ENCODE results near the gene FLAD1. TPM values are rescaled to one million over a fixed set of nuclear protein-coding genes. Genes with fewer than 3 reads are reported as not detected.

The FLAD1 gene
- total RNA-seq, 1 experiment from 2014 or later, result 88.3 TPM

- TF ChIP-seq ATF3 (CRISPR knock-in tag; conservative IDR thresholded peaks at IDR 0.05) (no peak), CREB1 (CRISPR knock-in tag; IDR thresholded peaks at IDR 0.05) (no peak), TEAD4 (CRISPR knock-in tag; IDR thresholded peaks at IDR 0.05) (no peak), AR (CRISPR knock-in tag; IDR thresholded peaks at IDR 0.05) (no peak), ATF1 (CRISPR knock-in tag; IDR thresholded peaks at IDR 0.05) (no peak), GRHL2 (CRISPR knock-in tag; IDR thresholded peaks at IDR 0.05; ENCODE audit: insufficient replicate concordance, severe bottlenecking) (no peak), ATF6 (CRISPR knock-in tag; IDR thresholded peaks at IDR 0.05) (no peak), HMGXB4 (CRISPR knock-in tag; IDR thresholded peaks at IDR 0.05) (no peak)
- TF ChIP-seq, protein P1, sequence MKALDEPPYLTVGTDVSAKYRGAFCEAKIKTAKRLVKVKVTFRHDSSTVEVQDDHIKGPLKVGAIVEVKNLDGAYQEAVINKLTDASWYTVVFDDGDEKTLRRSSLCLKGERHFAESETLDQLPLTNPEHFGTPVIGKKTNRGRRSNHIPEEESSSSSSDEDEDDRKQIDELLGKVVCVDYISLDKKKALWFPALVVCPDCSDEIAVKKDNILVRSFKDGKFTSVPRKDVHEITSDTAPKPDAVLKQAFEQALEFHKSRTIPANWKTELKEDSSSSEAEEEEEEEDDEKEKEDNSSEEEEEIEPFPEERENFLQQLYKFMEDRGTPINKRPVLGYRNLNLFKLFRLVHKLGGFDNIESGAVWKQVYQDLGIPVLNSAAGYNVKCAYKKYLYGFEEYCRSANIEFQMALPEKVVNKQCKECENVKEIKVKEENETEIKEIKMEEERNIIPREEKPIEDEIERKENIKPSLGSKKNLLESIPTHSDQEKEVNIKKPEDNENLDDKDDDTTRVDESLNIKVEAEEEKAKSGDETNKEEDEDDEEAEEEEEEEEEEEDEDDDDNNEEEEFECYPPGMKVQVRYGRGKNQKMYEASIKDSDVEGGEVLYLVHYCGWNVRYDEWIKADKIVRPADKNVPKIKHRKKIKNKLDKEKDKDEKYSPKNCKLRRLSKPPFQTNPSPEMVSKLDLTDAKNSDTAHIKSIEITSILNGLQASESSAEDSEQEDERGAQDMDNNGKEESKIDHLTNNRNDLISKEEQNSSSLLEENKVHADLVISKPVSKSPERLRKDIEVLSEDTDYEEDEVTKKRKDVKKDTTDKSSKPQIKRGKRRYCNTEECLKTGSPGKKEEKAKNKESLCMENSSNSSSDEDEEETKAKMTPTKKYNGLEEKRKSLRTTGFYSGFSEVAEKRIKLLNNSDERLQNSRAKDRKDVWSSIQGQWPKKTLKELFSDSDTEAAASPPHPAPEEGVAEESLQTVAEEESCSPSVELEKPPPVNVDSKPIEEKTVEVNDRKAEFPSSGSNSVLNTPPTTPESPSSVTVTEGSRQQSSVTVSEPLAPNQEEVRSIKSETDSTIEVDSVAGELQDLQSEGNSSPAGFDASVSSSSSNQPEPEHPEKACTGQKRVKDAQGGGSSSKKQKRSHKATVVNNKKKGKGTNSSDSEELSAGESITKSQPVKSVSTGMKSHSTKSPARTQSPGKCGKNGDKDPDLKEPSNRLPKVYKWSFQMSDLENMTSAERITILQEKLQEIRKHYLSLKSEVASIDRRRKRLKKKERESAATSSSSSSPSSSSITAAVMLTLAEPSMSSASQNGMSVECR (CRISPR knock-in tag; IDR thresholded peaks at IDR 0.05; ENCODE audit: borderline replicate concordance), result no peak
- TF ChIP-seq, protein P2, sequence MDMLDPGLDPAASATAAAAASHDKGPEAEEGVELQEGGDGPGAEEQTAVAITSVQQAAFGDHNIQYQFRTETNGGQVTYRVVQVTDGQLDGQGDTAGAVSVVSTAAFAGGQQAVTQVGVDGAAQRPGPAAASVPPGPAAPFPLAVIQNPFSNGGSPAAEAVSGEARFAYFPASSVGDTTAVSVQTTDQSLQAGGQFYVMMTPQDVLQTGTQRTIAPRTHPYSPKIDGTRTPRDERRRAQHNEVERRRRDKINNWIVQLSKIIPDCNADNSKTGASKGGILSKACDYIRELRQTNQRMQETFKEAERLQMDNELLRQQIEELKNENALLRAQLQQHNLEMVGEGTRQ (CRISPR knock-in tag; IDR thresholded peaks at IDR 0.05), result no peak
- Mint-ChIP-seq H3K27ac (0 out of 2 replicates have a peak overlapping the region, but pooled peaks have one; percentile 10), H3K4me1 (peaks cover 37% of the 10 kb centered on the region), H3K9me3 (no peaks in the 10 kb centered on the region), H3K4me3 (no peak overlapping the region), H3K36me3 (no peaks in the 10 kb centered on the region; the same call in 1 of the 2 replicates), H3K27me3 (ENCODE audit: low read depth) (peaks cover 3% of the 10 kb centered on the region; the same call in 1 of the 2 replicates)
- DNase-seq (ENCODE audit: low spot score), result no peak
- ChIA-PET POLR2A (no interaction called here), CTCF (interaction anchor here (0.8 to 1.9 kb wide), 9 partner anchors 16 to 381 kb away, joined by 3 to 6 read pairs (median 3); no protein-coding TSS in a partner anchor)
- no peak for ATAC-seq
These were observed 42.4 kb upstream of the FLAD1 start for GRCh38 chr1:154940651-154941194.
